SU-DHL-6 (cell line): Measurements from ENCODE around the gene HEBP1.

Source experiments
- H2AFZ ChIP-seq: fragments of 200-600 bp; sonication (generic); 2 replicates; pipeline ENCODE4 v1.6.1; 2014; ENCODE audit warnings: low read depth, mild to moderate bottlenecking, moderate library complexity, mixed read lengths, antibody characterized with exemption, low read length; ENCODE audit not compliant: severe bottlenecking
- H3F3A ChIP-seq: fragments of 200-600 bp; shearing (Covaris generic); 2 replicates; pipeline ENCODE4 v1.6.0; 2016; ENCODE audit warnings: antibody characterized with exemption, mild to moderate bottlenecking; ENCODE audit not compliant: insufficient read depth
- H3K27ac ChIP-seq: fragments of 200-600 bp; sonication (generic); 2 replicates; pipeline ENCODE4 v1.5.1; 2016; ENCODE audit warnings: low read depth, mild to moderate bottlenecking, low read length, moderate library complexity, mixed read lengths
- H3K27me3 ChIP-seq: fragments of 200-600 bp; sonication (generic), shearing (Covaris generic); 2 replicates; pipeline ENCODE4 v1.6.0; 2014; ENCODE audit warnings: mild to moderate bottlenecking, low read length
- H3K36me3 ChIP-seq: fragments of 200-600 bp; sonication (generic); 2 replicates; pipeline ENCODE4 v1.6.1; 2014; ENCODE audit warnings: mild to moderate bottlenecking, low read length, mixed read lengths
- H3K4me2 ChIP-seq: fragments of 300-600, 200-600 bp; shearing (Covaris generic), sonication (generic); 2 replicates; pipeline ENCODE4 v1.6.0; 2014; ENCODE audit warnings: low read length, low read depth, mild to moderate bottlenecking; ENCODE audit not compliant: poor library complexity, severe bottlenecking
- H3K4me3 ChIP-seq: fragments of 200-600 bp; sonication (generic); 2 replicates; pipeline ENCODE4 v1.5.1; 2014; ENCODE audit warnings: antibody characterized with exemption, low read length, mild to moderate bottlenecking, mixed read lengths; ENCODE audit not compliant: insufficient read depth, poor library complexity, severe bottlenecking
- H3K79me2 ChIP-seq: fragments of 200-600 bp; sonication (generic); 2 replicates; pipeline ENCODE4 v1.6.1; 2014; ENCODE audit warnings: mild to moderate bottlenecking, low read length, moderate library complexity; ENCODE audit not compliant: insufficient read depth
- H3K9ac ChIP-seq: fragments of 200-600 bp; sonication (generic); 2 replicates; pipeline ENCODE4 v1.7.0; 2014; ENCODE audit warnings: mild to moderate bottlenecking, low read length
- H3K9me2 ChIP-seq: fragments of 200-600 bp; sonication (generic); replicated peaks from 2 replicates; pipeline ENCODE4 v1.6.1; 2014; ENCODE audit warnings: low read length; ENCODE audit not compliant: insufficient read depth
- H3K9me3 ChIP-seq: fragments of 200-600 bp; sonication (generic); 2 replicates; pipeline ENCODE4 v1.6.1; 2014; ENCODE audit warnings: low read length, mixed read lengths; ENCODE audit not compliant: insufficient read depth
- H4K20me1 ChIP-seq: fragments of 200-600 bp; sonication (generic); 2 replicates; pipeline ENCODE4 v1.6.1; 2014; ENCODE audit warnings: low read depth, mild to moderate bottlenecking, antibody characterized with exemption, low read length, moderate library complexity, mixed read lengths
- EZH2phosphoT487 ChIP-seq: fragments of 200-600 bp; sonication (generic), shearing (Covaris generic); conservative IDR thresholded peaks from 2 replicates; pipeline ENCODE4 v1.6.1; 2018; ENCODE audit warnings: mild to moderate bottlenecking, antibody characterized with exemption, low read length, moderate library complexity, mixed read lengths
- TF ChIP-seq, protein P1 (sequence below): fragments of 200-600 bp; sonication (generic); IDR thresholded peaks from one replicate; pipeline ENCODE4 v1.5.1; 2017; ENCODE audit warnings: antibody characterized with exemption, mild to moderate bottlenecking, low read length, moderate library complexity; ENCODE audit not compliant: insufficient read depth, poor library complexity, severe bottlenecking

Gene HEBP1

GRCh38 chr12:12993367-12993766, 6.7 kb downstream of the HEBP1 start:
- Histone ChIP-seq H3F3A (no peaks in the 10 kb centered on the region), H3K79me2 (no peaks in the 10 kb centered on the region), H3K9me3 (no peaks in the 10 kb centered on the region), H3K9ac (no peak overlapping the region), H4K20me1 (no peaks in the 10 kb centered on the region), H3K4me3 (no peak overlapping the region), H3K4me2 (no peak overlapping the region), H3K27me3 (no peaks in the 10 kb centered on the region), H3K27ac (no peak overlapping the region), H3K36me3 (no peaks in the 10 kb centered on the region), H2AFZ (no peak overlapping the region), H3K9me2 (no peaks in the 10 kb centered on the region)
- TF ChIP-seq EZH2phosphoT487: no peak
- TF ChIP-seq, protein P1, sequence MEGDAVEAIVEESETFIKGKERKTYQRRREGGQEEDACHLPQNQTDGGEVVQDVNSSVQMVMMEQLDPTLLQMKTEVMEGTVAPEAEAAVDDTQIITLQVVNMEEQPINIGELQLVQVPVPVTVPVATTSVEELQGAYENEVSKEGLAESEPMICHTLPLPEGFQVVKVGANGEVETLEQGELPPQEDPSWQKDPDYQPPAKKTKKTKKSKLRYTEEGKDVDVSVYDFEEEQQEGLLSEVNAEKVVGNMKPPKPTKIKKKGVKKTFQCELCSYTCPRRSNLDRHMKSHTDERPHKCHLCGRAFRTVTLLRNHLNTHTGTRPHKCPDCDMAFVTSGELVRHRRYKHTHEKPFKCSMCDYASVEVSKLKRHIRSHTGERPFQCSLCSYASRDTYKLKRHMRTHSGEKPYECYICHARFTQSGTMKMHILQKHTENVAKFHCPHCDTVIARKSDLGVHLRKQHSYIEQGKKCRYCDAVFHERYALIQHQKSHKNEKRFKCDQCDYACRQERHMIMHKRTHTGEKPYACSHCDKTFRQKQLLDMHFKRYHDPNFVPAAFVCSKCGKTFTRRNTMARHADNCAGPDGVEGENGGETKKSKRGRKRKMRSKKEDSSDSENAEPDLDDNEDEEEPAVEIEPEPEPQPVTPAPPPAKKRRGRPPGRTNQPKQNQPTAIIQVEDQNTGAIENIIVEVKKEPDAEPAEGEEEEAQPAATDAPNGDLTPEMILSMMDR: no peak

- no peak overlapping the region for H3K4me2 ChIP-seq
- H3K9ac ChIP-seq: no peak overlapping the region
- no peaks in the 10 kb centered on the region for H3F3A ChIP-seq
- no peak overlapping the region for H3K4me3 ChIP-seq
- no peaks in the 10 kb centered on the region for H4K20me1 ChIP-seq
- TF ChIP-seq, protein P1: no peak
- TF ChIP-seq EZH2phosphoT487: no peak
- no peak overlapping the region for H3K27ac ChIP-seq
- no peaks in the 10 kb centered on the region for H3K27me3 ChIP-seq
- H3K9me2 ChIP-seq: no peaks in the 10 kb centered on the region
- no peaks in the 10 kb centered on the region for H3K79me2 ChIP-seq
- no peaks in the 10 kb centered on the region for H3K36me3 ChIP-seq
- no peaks in the 10 kb centered on the region for H3K9me3 ChIP-seq
- H2AFZ ChIP-seq: no peak overlapping the region
These were observed 7.5 kb downstream of the HEBP1 start for GRCh38 chr12:12992418-12993130.

DNA sequence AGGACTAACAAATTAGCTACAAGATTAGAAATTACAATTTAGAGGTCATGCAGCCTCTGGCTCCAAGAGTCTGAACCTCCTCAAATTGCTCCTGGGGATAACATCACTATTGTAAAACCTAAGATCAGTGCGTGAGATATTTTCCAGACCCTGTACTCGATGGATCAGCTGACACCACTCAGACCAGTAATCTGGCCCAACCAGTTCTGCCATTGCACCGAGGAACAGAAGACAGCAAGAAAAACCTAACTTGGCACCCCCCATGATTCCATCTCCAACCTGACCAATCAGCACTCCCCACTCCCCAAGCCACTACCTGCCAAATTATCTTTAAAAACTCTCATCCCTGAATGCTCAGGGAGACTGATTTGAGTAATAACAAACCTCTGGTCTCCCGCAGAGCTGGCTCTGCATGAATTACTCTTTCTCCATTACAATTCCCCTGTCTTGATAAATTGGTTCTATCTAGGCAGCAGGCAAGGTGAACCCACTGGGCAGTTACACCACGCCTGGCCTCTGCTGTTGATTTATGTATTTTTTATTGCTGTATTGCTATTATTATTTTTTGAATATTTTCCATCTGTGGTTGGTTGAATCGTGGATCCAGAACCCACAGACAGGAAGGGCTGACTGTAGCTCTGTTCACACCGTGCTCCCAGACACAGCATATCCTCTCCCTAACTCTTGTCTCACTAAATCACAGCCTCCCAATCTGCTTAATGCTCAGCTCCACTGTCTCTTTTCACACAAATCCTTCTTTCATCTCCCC, 9.2 kb downstream of the HEBP1 start:
- Histone ChIP-seq H2AFZ (no peak overlapping the region), H3K4me2 (no peak overlapping the region), H3K4me3 (no peak overlapping the region), H3K9me3 (no peaks in the 10 kb centered on the region), H4K20me1 (no peaks in the 10 kb centered on the region), H3K27ac (no peak overlapping the region), H3K36me3 (no peaks in the 10 kb centered on the region), H3K27me3 (no peaks in the 10 kb centered on the region), H3K9ac (no peak overlapping the region), H3K9me2 (no peaks in the 10 kb centered on the region), H3K79me2 (no peaks in the 10 kb centered on the region), H3F3A (no peaks in the 10 kb centered on the region)
- TF ChIP-seq, protein P1: no peak
- TF ChIP-seq EZH2phosphoT487: no peak
